Stimulated activated CD4-positive, alpha-beta T cell treated with anti-CD3 and anti-CD28 coated beads, Interleukin-15, amount 100 ng/mL, for 24 hours (primary cell): ENCODE results near the gene FBN1.

Experiments used
- DNase-seq: peaks from one replicate; pipeline ENCODE4 v3.0.0-alpha.2; 2020

Gene FBN1

GRCh38 chr15:48617619-48618018 lies 27.9 kb downstream of the FBN1 start:
- no peak for DNase-seq

- DNase-seq: no peak
These were observed 29.3 kb downstream of the FBN1 start for GRCh38 chr15:48616216-48616615.

GRCh38 chr15:48614051-48614450 lies 31.5 kb downstream of the FBN1 start:
- DNase-seq: no peak

- DNase-seq: no peak
These were observed 36.0 kb downstream of the FBN1 start for GRCh38 chr15:48609486-48609885.

GRCh38 chr15:48607846-48608245 lies 37.7 kb downstream of the FBN1 start:
- no peak for DNase-seq

- DNase-seq: no peak
These were observed 40.9 kb downstream of the FBN1 start for GRCh38 chr15:48604567-48604966.

GRCh38 chr15:48603922-48604321 lies 41.6 kb downstream of the FBN1 start:
- DNase-seq: no peak

GRCh38 chr15:48603123-48603500 lies 42.4 kb downstream of the FBN1 start:
- DNase-seq: no peak

- no peak for DNase-seq
These were observed 43.0 kb downstream of the FBN1 start for GRCh38 chr15:48602358-48603122.

- no peak for DNase-seq
These were observed 44.4 kb downstream of the FBN1 start for GRCh38 chr15:48601095-48601494.

- DNase-seq: no peak
These were observed 48.7 kb downstream of the FBN1 start for GRCh38 chr15:48596841-48597240.

GRCh38 chr15:48596415-48596814 lies 49.1 kb downstream of the FBN1 start:
- DNase-seq: no peak

- no peak for DNase-seq
These were observed 49.5 kb downstream of the FBN1 start for GRCh38 chr15:48595981-48596380.

- no peak for DNase-seq
These were observed 52.6 kb downstream of the FBN1 start for GRCh38 chr15:48592933-48593332.

- no peak for DNase-seq
These were observed 53.2 kb downstream of the FBN1 start for GRCh38 chr15:48592221-48592731.

GRCh38 chr15:48590723-48591122 lies 54.8 kb downstream of the FBN1 start:
- DNase-seq: no peak

- DNase-seq: no peak
These were observed 60.5 kb downstream of the FBN1 start for GRCh38 chr15:48584812-48585563.

GRCh38 chr15:48584090-48584811 lies 61.3 kb downstream of the FBN1 start:
- no peak for DNase-seq

GRCh38 chr15:48582452-48583247 lies 62.9 kb downstream of the FBN1 start:
- DNase-seq: no peak

- DNase-seq: no peak
These were observed 64.3 kb downstream of the FBN1 start for GRCh38 chr15:48581219-48581618.

- DNase-seq: no peak
These were observed 64.8 kb downstream of the FBN1 start for GRCh38 chr15:48580736-48581135.

- DNase-seq: no peak
These were observed 65.4 kb downstream of the FBN1 start for GRCh38 chr15:48579945-48580671.
